ENCODE data around the gene APPBP2.
"Not testable (repeated sequence)": the region's sequence is repeated elsewhere in the genome, so short reads cannot be mapped to it uniquely, and the experiment has no call there.

APPBP2 gene

GRCh38 chr17:60534613-60535157 is 8.6 kb upstream of the APPBP2 start:
- no peak for DNase-seq (ENCODE audit: low spot score)

GRCh38 chr17:60534010-60534555 is 8.0 kb upstream of the APPBP2 start:
- no peak for DNase-seq (ENCODE audit: low spot score)

GRCh38 chr17:60529806-60530205 is 3.8 kb upstream of the APPBP2 start:
- DNase-seq (ENCODE audit: low spot score) = no peak

GRCh38 chr17:60528828-60529227 is 2.8 kb upstream of the APPBP2 start:
- no peak for DNase-seq (ENCODE audit: low spot score)

GRCh38 chr17:60527701-60528100 is 1.7 kb upstream of the APPBP2 start:
- DNase-seq (ENCODE audit: low spot score) = no peak

- no peak for DNase-seq (ENCODE audit: low spot score)
Observed at GRCh38 chr17:60526726-60527125, 684 bp upstream of the APPBP2 start.

- DNase-seq (ENCODE audit: low spot score) = no peak
Observed at GRCh38 chr17:60525328-60525684, 736 bp downstream of the APPBP2 start.

- DNase-seq (ENCODE audit: low spot score) = peak; percentile 38
Observed at GRCh38 chr17:60524463-60525327, 1.3 kb downstream of the APPBP2 start.

- no peak for DNase-seq (ENCODE audit: low spot score)
Observed at GRCh38 chr17:60523822-60524221, 2.2 kb downstream of the APPBP2 start.

- no peak for DNase-seq (ENCODE audit: low spot score)
Observed at GRCh38 chr17:60522889-60523626, 3.0 kb downstream of the APPBP2 start.

- DNase-seq (ENCODE audit: low spot score) = no peak
Observed at GRCh38 chr17:60519795-60520194, 6.2 kb downstream of the APPBP2 start.

GRCh38 chr17:60515683-60516082 is 10.4 kb downstream of the APPBP2 start:
- DNase-seq (ENCODE audit: low spot score) = not testable (repeated sequence)

- not testable (repeated sequence) for DNase-seq (ENCODE audit: low spot score)
Observed at GRCh38 chr17:60515199-60515598, 10.8 kb downstream of the APPBP2 start.

GRCh38 chr17:60514500-60514899 is 11.5 kb downstream of the APPBP2 start:
- no peak for DNase-seq (ENCODE audit: low spot score)

GRCh38 chr17:60514053-60514452 is 12.0 kb downstream of the APPBP2 start:
- no peak for DNase-seq (ENCODE audit: low spot score)

GRCh38 chr17:60513014-60513413 is 13.0 kb downstream of the APPBP2 start:
- no peak for DNase-seq (ENCODE audit: low spot score)

GRCh38 chr17:60510723-60511122 is 15.3 kb downstream of the APPBP2 start:
- no peak for DNase-seq (ENCODE audit: low spot score)

GRCh38 chr17:60510031-60510430 is 16.0 kb downstream of the APPBP2 start:
- no peak for DNase-seq (ENCODE audit: low spot score)

GRCh38 chr17:60508384-60508980 is 17.6 kb downstream of the APPBP2 start:
- no peak for DNase-seq (ENCODE audit: low spot score)

GRCh38 chr17:60506312-60506711 is 19.7 kb downstream of the APPBP2 start:
- DNase-seq (ENCODE audit: low spot score) = no peak

- no peak for DNase-seq (ENCODE audit: low spot score)
Observed at GRCh38 chr17:60502145-60502544, 23.9 kb downstream of the APPBP2 start.

- DNase-seq (ENCODE audit: low spot score) = no peak
Observed at GRCh38 chr17:60501589-60501988, 24.5 kb downstream of the APPBP2 start.

Data from putamen (tissue), 1 donor.